HFF-Myc (cell line): ENCODE measurements around the gene SUSD6.

ENCODE experiments used
- DNase-seq: peaks from one replicate; pipeline ENCODE4 v3.0.0-alpha.2; 2011; ENCODE audit warnings: low read depth; ENCODE audit errors: extremely low read depth
- H3K4me3 ChIP-seq: replicated peaks from 2 replicates; pipeline ENCODE4 v1.5.1; 2011; ENCODE audit warnings: low read depth, mild to moderate bottlenecking, control low read depth, low read length
- CTCF ChIP-seq: IDR thresholded peaks from 2 replicates; pipeline ENCODE4 v1.5.1; 2012; ENCODE audit warnings: mild to moderate bottlenecking, low read depth, low read length, control low read depth; ENCODE audit errors: missing control alignments

Gene SUSD6

DNA sequence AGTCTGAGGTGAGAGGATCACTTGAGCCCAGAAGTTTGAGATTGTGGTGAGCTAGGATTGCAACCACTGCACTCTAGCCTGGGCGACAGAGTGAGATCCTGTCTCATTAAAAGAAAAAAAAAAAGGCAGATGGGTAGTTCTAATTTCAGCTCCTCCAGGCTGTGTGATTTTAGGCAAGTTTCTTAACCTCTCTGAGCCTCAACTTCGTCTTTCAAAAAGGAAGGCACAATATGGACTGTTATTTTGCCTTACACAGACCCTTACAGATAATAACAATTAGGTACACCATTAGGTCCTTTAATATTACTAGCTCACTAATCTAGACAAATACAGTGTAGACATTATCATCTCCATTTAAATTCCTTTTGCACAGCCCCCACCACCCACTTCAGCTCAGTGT, 31.9 kb upstream of the SUSD6 start:
- no peak overlapping the region for H3K4me3 ChIP-seq
- DNase-seq, result no peak
- TF ChIP-seq CTCF, result no peak

GRCh38 chr14:69580009-69580577, 31.3 kb upstream of the SUSD6 start:
- no peak overlapping the region for H3K4me3 ChIP-seq
- peak; percentile 74 for TF ChIP-seq CTCF
- DNase-seq, result no peak

DNA sequence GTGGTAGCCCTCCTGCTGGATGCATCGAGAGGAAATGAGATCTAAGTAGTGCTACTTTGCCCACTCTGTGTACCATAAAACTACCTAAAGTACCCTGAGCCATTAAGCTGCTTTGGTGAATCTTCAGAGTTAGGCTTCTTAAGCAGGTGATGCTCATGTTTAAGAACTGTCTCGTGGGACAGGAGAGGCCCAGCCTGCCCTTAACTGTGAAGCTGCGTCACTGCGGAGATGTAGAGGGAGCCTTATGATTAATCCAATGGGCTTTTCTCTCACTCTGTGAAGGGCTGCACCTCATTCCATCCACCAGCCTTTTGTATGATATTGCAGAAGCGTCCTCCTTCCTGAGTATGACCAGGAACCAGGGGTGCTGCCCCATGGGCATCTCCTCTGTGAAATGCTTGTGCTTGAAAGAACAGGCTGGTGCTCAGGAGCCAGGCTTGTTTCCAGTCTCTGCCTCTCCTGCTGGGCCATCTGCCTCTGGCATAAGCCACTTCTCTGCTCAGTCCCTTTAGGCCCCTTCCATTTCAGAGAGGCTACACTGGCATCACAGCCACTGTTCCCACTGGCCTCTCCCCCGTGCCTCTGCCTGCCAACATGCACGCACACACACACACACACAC, 30.0 kb upstream of the SUSD6 start:
- no peak overlapping the region for H3K4me3 ChIP-seq
- no peak for DNase-seq

DNA sequence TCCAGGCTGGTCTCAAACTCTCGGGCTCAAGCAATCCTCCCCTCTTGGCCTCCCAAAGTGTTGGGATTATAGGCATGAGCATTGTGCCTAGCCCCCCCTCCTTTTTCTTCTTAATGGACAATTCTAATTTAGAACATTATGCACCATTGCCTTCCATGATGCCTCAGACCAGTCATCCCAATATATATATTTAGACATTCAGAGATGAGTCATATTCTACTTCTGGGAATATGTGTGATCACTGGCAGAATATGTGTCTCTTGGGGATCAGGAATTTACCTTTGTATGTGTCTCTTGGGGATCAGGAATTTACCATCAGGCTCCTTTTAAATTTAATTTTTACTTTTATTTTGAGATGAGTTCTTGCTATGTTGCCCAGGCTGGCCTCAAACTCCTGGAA, 29.2 kb upstream of the SUSD6 start:
- no peak overlapping the region for H3K4me3 ChIP-seq
- no peak for DNase-seq
- TF ChIP-seq CTCF, result no peak

More for the DNA sequence above, 30.0 kb upstream of the SUSD6 start:
- TF ChIP-seq CTCF, result no peak

DNA sequence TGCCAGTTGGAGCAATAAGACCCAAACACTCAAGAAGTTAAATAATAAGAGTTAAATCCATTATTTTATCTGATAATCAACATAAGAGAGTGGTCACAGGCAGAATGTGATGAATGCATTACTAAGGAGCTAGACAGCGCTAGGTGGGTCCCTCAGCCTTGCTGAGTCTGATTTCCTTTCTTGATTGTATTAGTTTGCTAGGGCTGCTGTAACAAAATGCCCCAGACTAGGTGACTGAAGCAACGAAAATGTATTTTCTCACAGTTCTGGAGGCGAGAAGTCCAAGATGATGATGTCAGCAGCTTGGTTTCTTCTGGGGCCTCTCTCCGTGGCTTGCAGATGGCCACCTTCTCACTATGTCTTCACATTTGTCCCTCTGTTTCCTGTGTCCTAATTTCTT, 28.6 kb upstream of the SUSD6 start:
- no peak for TF ChIP-seq CTCF
- no peak for DNase-seq
- no peak overlapping the region for H3K4me3 ChIP-seq

- no peak for DNase-seq
- no peak for TF ChIP-seq CTCF
- H3K4me3 ChIP-seq, result no peak overlapping the region
Measured at GRCh38 chr14:69584389-69584788, 27.0 kb upstream of the SUSD6 start.

DNA sequence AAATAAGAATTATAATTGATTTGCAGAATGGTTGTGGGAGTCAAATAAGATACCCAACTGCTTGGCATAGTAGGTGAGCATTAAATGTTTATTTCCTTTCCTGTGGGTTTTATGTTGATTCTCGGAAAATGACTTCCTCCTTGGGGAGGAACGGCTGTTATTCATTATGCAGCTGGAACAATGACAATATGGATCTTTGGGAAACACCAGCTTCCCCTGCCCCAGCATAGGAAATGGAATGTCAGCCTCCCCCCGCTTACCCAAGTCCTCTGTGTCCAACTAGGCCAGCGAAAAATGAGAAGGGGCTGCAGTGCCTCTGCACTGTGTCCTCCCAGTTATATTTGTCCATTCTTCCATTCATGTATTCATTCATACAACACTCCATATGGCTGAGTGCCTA, 25.0 kb upstream of the SUSD6 start:
- no peak for TF ChIP-seq CTCF
- no peak for DNase-seq
- no peak overlapping the region for H3K4me3 ChIP-seq
